PC-3 (cell line): ENCODE measurements around the gene SHLD2. TPM values are rescaled to one million over a fixed set of nuclear protein-coding genes. Genes with fewer than 3 reads are reported as not detected.

Experiments used
- ATAC-seq: fragments of 200-7000 bp; cut with Tn5 transposase; 2 replicates; pipeline ENCODE4 v1.9.1; 2020; ENCODE audit warnings: mild to moderate bottlenecking, moderate library complexity
- BruUV-seq: library from RNA; stranded (reverse); fragments of 400-500 nt; replicated peaks from 2 replicates; lab custom pipeline; 2021; lab: Mats Ljungman, UMichigan
- CTCF ChIA-PET: fragments of 300-600 bp; sonication (Branson Sonifier 250); formaldehyde crosslinking; loops from one replicate; lab custom pipeline; 2022; ENCODE audit warnings: antibody characterized with exemption; lab: Charles Lee
- POLR2A ChIA-PET: fragments of 300-600 bp; sonication (Branson Sonifier 250); formaldehyde crosslinking; loops from one replicate; lab custom pipeline; 2022; ENCODE audit warnings: antibody characterized with exemption; ENCODE audit not compliant: unreplicated experiment; lab: Charles Lee
- DNase-seq: peaks from one replicate; pipeline ENCODE4 v3.0.0-alpha.2; 2015
- H2AFZ ChIP-seq: fragments of 300-600 bp; sonication (generic); 2 replicates; pipeline ENCODE4 v1.6.0; 2016; ENCODE audit warnings: antibody characterized with exemption, low read length
- H3F3A ChIP-seq: fragments of 300-600 bp; sonication (generic); one replicate; pipeline ENCODE4 v1.6.0; 2017; ENCODE audit warnings: antibody characterized with exemption, low read length, control low read depth, mild to moderate bottlenecking; ENCODE audit not compliant: unreplicated experiment
- H3K27ac ChIP-seq: fragments of 300-600 bp; sonication (generic); 2 replicates; pipeline ENCODE4 v1.5.1; 2016; ENCODE audit warnings: mild to moderate bottlenecking, low read length
- H3K27me3 ChIP-seq: fragments of 300-600 bp; sonication (generic); 2 replicates; pipeline ENCODE4 v1.6.1; 2016; ENCODE audit warnings: low read length, mixed read lengths
- H3K36me3 ChIP-seq: fragments of 300-600 bp; sonication (generic); 2 replicates; pipeline ENCODE4 v1.6.1; 2016; ENCODE audit warnings: low read depth, mixed run types, low read length, mixed read lengths
- H3K4me1 ChIP-seq: fragments of 300-600 bp; sonication (generic); 2 replicates; pipeline ENCODE4 v1.5.1; 2016; ENCODE audit warnings: low read length; ENCODE audit not compliant: insufficient read depth
- H3K4me2 ChIP-seq: fragments of 300-600 bp; sonication (generic); 2 replicates; pipeline ENCODE4 v1.6.0; 2016; ENCODE audit warnings: low read length
- H3K4me3 ChIP-seq: fragments of 300-600 bp; sonication (generic); 2 replicates; pipeline ENCODE4 v1.5.1; 2016; ENCODE audit warnings: mild to moderate bottlenecking, low read length, mixed read lengths
- H3K79me2 ChIP-seq: fragments of 300-600 bp; sonication (generic); 2 replicates; pipeline ENCODE4 v1.6.1; 2017; ENCODE audit warnings: low read length, mixed read lengths
- H3K9ac ChIP-seq: fragments of 300-600 bp; sonication (generic); 2 replicates; pipeline ENCODE4 v1.6.0; 2016; ENCODE audit warnings: mild to moderate bottlenecking, low read length
- H3K9me2 ChIP-seq: fragments of 300-600 bp; sonication (generic); replicated peaks from 2 replicates; pipeline ENCODE4 v1.6.1; 2016; ENCODE audit warnings: mixed run types, low read length, mixed read lengths
- H3K9me3 ChIP-seq: fragments of 300-600 bp; sonication (generic); 2 replicates; pipeline ENCODE4 v1.6.1; 2016; ENCODE audit warnings: low read length, mixed read lengths
- H4K20me1 ChIP-seq: fragments of 300-600 bp; sonication (generic); 2 replicates; pipeline ENCODE4 v1.6.1; 2016; ENCODE audit warnings: low read length, mixed read lengths
- EZH2 ChIP-seq: fragments of 300-600 bp; sonication (generic); IDR thresholded peaks from one replicate; pipeline ENCODE4 v1.6.1; 2017; ENCODE audit warnings: antibody characterized with exemption, mild to moderate bottlenecking, low read length; ENCODE audit not compliant: unreplicated experiment
- EZH2phosphoT487 ChIP-seq: fragments of 300-600 bp; sonication (generic); IDR thresholded peaks from 2 replicates; pipeline ENCODE4 v1.6.1; 2018; ENCODE audit warnings: mild to moderate bottlenecking, antibody characterized with exemption, low read length, borderline replicate concordance
- intact Hi-C: fragments of 100-400 bp; cut with micrococcal nuclease; formaldehyde crosslinking; loops from 2 replicates; pipeline ENCODE4 v1.9.0; 2023
- total RNA-seq: library from RNA; depleted of rRNA; stranded (reverse); fragments of >200 nt; gene quantifications from 2 replicates; pipeline ENCODE4 v1.2.3, GENCODE V29; 2014
- TF ChIP-seq, protein P1 (sequence below): fragments of 300-600 bp; sonication (generic); conservative IDR thresholded peaks from 2 replicates; pipeline ENCODE4 v1.5.1; 2017; ENCODE audit warnings: antibody characterized with exemption, low read depth, mild to moderate bottlenecking, low read length

Gene SHLD2
- total RNA-seq, 1 experiment from 2014 or later, result 16.0 TPM

DNA sequence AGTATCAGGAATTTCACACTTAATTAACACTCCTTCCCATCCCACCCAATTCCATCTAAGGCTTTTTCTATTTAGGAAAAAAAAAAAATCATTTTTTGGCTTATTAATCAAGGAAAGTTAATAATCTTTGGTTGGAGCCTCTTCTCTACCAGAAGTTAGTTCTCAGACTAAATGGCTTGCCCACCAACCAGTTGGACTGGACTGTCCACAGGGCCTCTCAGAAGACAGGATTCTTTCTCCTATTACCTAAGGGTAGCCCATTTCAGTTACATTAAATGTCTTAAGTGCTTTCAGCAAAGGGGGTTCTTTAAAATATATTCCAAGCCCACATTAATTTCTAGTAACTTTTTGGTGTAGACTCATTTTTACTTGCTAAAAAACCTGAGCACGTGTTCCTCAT lies 35.6 kb upstream of the SHLD2 start:
- Histone ChIP-seq H3K79me2 (no peaks in the 10 kb centered on the region), H4K20me1 (no peaks in the 10 kb centered on the region), H3K36me3 (peaks cover 14% of the 10 kb centered on the region; the same call in 1 of the 2 replicates), H3K4me2 (no peak overlapping the region), H3K27ac (no peak overlapping the region), H3K9ac (no peak overlapping the region), H3K27me3 (no peaks in the 10 kb centered on the region), H3K4me1 (no peaks in the 10 kb centered on the region), H2AFZ (no peak overlapping the region), H3K4me3 (no peak overlapping the region), H3K9me3 (no peaks in the 10 kb centered on the region), H3K9me2 (no peaks in the 10 kb centered on the region), H3F3A (no peaks in the 10 kb centered on the region)
- TF ChIP-seq EZH2, result no peak
- TF ChIP-seq, protein P1, sequence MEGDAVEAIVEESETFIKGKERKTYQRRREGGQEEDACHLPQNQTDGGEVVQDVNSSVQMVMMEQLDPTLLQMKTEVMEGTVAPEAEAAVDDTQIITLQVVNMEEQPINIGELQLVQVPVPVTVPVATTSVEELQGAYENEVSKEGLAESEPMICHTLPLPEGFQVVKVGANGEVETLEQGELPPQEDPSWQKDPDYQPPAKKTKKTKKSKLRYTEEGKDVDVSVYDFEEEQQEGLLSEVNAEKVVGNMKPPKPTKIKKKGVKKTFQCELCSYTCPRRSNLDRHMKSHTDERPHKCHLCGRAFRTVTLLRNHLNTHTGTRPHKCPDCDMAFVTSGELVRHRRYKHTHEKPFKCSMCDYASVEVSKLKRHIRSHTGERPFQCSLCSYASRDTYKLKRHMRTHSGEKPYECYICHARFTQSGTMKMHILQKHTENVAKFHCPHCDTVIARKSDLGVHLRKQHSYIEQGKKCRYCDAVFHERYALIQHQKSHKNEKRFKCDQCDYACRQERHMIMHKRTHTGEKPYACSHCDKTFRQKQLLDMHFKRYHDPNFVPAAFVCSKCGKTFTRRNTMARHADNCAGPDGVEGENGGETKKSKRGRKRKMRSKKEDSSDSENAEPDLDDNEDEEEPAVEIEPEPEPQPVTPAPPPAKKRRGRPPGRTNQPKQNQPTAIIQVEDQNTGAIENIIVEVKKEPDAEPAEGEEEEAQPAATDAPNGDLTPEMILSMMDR, result no peak
- TF ChIP-seq EZH2phosphoT487, result no peak
- DNase-seq (no peak), ATAC-seq (no peak)
- ChIA-PET CTCF (no interaction called here), POLR2A (no interaction called here)
- BruUV-seq, result no TSS peak
- intact Hi-C loops, result no loop called here

DNA sequence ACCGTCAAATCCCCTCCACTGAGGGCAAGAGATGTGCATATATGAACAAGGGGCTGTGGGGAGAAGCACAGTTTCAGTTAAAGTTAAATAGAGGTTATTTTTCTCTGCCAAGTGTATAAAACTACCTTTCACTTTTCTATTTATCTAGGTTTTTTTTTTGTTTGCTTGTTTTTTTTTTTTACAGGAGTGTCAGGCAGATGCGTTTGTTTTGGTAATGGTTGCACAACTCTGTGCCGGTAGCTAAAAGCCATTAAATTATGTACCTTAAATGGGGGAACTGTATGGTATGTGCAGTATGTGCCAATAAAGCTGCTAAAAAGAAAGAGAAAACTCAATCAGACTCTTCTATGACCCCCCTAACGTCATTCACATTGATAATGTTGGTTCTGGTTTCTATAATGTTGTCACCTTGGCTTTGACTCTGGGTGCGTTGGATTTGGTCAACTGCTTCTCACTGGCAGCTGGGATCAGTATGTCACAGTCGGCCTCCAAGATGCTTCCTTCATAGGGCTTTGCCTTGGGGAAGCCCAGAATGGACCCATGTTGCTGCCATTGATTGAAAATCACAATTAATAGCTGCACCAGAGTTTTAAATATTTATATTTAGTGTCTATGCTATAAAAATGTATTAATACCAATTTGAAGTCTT lies 34.6 kb upstream of the SHLD2 start:
- Histone ChIP-seq H3K4me2 (no peak overlapping the region), H3F3A (no peaks in the 10 kb centered on the region), H3K27me3 (no peaks in the 10 kb centered on the region), H4K20me1 (no peaks in the 10 kb centered on the region), H3K36me3 (peaks cover 13% of the 10 kb centered on the region; the same call in 1 of the 2 replicates), H3K27ac (no peak overlapping the region), H3K9ac (no peak overlapping the region), H3K4me1 (no peaks in the 10 kb centered on the region), H3K79me2 (no peaks in the 10 kb centered on the region), H2AFZ (no peak overlapping the region), H3K9me2 (no peaks in the 10 kb centered on the region), H3K9me3 (no peaks in the 10 kb centered on the region), H3K4me3 (no peak overlapping the region)
- CTCF ChIA-PET, result interaction anchor here (0.6 kb wide), 1 partner anchor 33 kb away, joined by 4 read pairs; no protein-coding TSS in a partner anchor
- no TSS peak for BruUV-seq
- ATAC-seq (no peak), DNase-seq (no peak)
- POLR2A ChIA-PET, result no interaction called here
- intact Hi-C loops, result no loop called here
- TF ChIP-seq EZH2, result no peak
- no peak for TF ChIP-seq EZH2phosphoT487
- TF ChIP-seq, protein P1, result no peak

DNA sequence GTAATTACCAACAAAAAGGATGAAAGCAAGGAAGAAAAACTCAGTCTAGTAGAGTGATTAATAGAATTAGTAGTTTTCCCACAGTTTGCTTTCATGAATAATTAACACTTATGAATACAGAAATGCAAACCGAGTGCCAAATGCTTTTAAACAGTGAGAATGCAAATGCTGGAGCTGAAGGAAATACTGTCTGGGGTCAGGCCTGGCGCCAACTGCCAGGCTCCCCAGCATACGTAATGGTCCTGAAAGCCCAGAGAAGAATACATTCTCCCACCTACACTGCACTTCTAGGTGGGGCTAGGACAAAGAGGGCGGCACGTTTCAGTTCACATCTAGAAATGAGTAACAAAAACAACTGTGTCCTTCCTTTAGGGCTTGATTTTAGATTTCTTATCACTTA lies 30.4 kb upstream of the SHLD2 start:
- CTCF ChIA-PET, result no interaction called here
- Histone ChIP-seq H3K36me3 (peaks cover 6% of the 10 kb centered on the region; the same call in 1 of the 2 replicates), H3K27me3 (no peaks in the 10 kb centered on the region), H3K9me2 (no peaks in the 10 kb centered on the region), H3K9me3 (no peaks in the 10 kb centered on the region), H3K79me2 (no peaks in the 10 kb centered on the region), H3K4me2 (no peak overlapping the region), H4K20me1 (no peaks in the 10 kb centered on the region), H3F3A (no peaks in the 10 kb centered on the region), H3K4me3 (no peak overlapping the region), H3K9ac (no peak overlapping the region), H3K4me1 (no peaks in the 10 kb centered on the region), H2AFZ (no peak overlapping the region), H3K27ac (no peak overlapping the region)
- BruUV-seq, result no TSS peak
- DNase-seq (no peak), ATAC-seq (no peak)
- TF ChIP-seq, protein P1, result no peak
- no peak for TF ChIP-seq EZH2phosphoT487
- no peak for TF ChIP-seq EZH2
- POLR2A ChIA-PET, result no interaction called here
- intact Hi-C loops, result no loop called here
